Measurements from ENCODE around the gene ETV1.

Gene ETV1

GRCh38 chr7:13952921-13953320 is 36.5 kb downstream of the ETV1 start:
- peaks cover 22% of the 10 kb centered on the region for H3K4me1 ChIP-seq (ENCODE audit: control insufficient read depth, low read depth, low read length)
- H3K9ac ChIP-seq (ENCODE audit: low read length) = no peak overlapping the region
- H3K36me3 ChIP-seq (ENCODE audit: control insufficient read depth, low read depth, low read length) = no peaks in the 10 kb centered on the region
- H3K4me3 ChIP-seq (ENCODE audit: low read length) = no peak overlapping the region
- no peak overlapping the region for H3K27ac ChIP-seq (ENCODE audit: low read length)
- no peaks in the 10 kb centered on the region for H3K9me3 ChIP-seq (ENCODE audit: control insufficient read depth, low read depth, low read length)
- H3K27me3 ChIP-seq (ENCODE audit: control insufficient read depth, insufficient read depth, low read length) = no peaks in the 10 kb centered on the region

- H3K27me3 ChIP-seq (ENCODE audit: control insufficient read depth, insufficient read depth, low read length) = no peaks in the 10 kb centered on the region
- no peaks in the 10 kb centered on the region for H3K36me3 ChIP-seq (ENCODE audit: control insufficient read depth, low read depth, low read length)
- no peak overlapping the region for H3K9ac ChIP-seq (ENCODE audit: low read length)
- no peaks in the 10 kb centered on the region for H3K9me3 ChIP-seq (ENCODE audit: control insufficient read depth, low read depth, low read length)
- no peak overlapping the region for H3K27ac ChIP-seq (ENCODE audit: low read length)
- H3K4me1 ChIP-seq (ENCODE audit: control insufficient read depth, low read depth, low read length) = peaks cover 22% of the 10 kb centered on the region
- H3K4me3 ChIP-seq (ENCODE audit: low read length) = no peak overlapping the region
These were observed 39.5 kb downstream of the ETV1 start for GRCh38 chr7:13949939-13950338.

GRCh38 chr7:13949445-13949844 is 40.0 kb downstream of the ETV1 start:
- Histone ChIP-seq H3K27ac (ENCODE audit: low read length) (no peak overlapping the region), H3K9ac (ENCODE audit: low read length) (no peak overlapping the region), H3K36me3 (ENCODE audit: control insufficient read depth, low read depth, low read length) (no peaks in the 10 kb centered on the region), H3K27me3 (ENCODE audit: control insufficient read depth, insufficient read depth, low read length) (no peaks in the 10 kb centered on the region), H3K4me1 (ENCODE audit: control insufficient read depth, low read depth, low read length) (peaks cover 22% of the 10 kb centered on the region), H3K4me3 (ENCODE audit: low read length) (no peak overlapping the region), H3K9me3 (ENCODE audit: control insufficient read depth, low read depth, low read length) (no peaks in the 10 kb centered on the region)

- H3K9ac ChIP-seq (ENCODE audit: low read length) = no peak overlapping the region
- H3K4me3 ChIP-seq (ENCODE audit: low read length) = no peak overlapping the region
- H3K27ac ChIP-seq (ENCODE audit: low read length) = no peak overlapping the region
- no peaks in the 10 kb centered on the region for H3K36me3 ChIP-seq (ENCODE audit: control insufficient read depth, low read depth, low read length)
- peaks cover 17% of the 10 kb centered on the region for H3K4me1 ChIP-seq (ENCODE audit: control insufficient read depth, low read depth, low read length)
- H3K27me3 ChIP-seq (ENCODE audit: control insufficient read depth, insufficient read depth, low read length) = no peaks in the 10 kb centered on the region
- no peaks in the 10 kb centered on the region for H3K9me3 ChIP-seq (ENCODE audit: control insufficient read depth, low read depth, low read length)
These were observed 41.3 kb downstream of the ETV1 start for GRCh38 chr7:13948019-13948801.

GRCh38 chr7:13947535-13947934 is 41.9 kb downstream of the ETV1 start:
- Histone ChIP-seq H3K27me3 (ENCODE audit: control insufficient read depth, insufficient read depth, low read length) (no peaks in the 10 kb centered on the region), H3K9ac (ENCODE audit: low read length) (no peak overlapping the region), H3K9me3 (ENCODE audit: control insufficient read depth, low read depth, low read length) (no peaks in the 10 kb centered on the region), H3K4me1 (ENCODE audit: control insufficient read depth, low read depth, low read length) (peaks cover 17% of the 10 kb centered on the region), H3K27ac (ENCODE audit: low read length) (no peak overlapping the region), H3K36me3 (ENCODE audit: control insufficient read depth, low read depth, low read length) (no peaks in the 10 kb centered on the region), H3K4me3 (ENCODE audit: low read length) (no peak overlapping the region)

GRCh38 chr7:13946181-13946580 is 43.3 kb downstream of the ETV1 start:
- H3K4me1 ChIP-seq (ENCODE audit: control insufficient read depth, low read depth, low read length) = peaks cover 17% of the 10 kb centered on the region
- no peak overlapping the region for H3K9ac ChIP-seq (ENCODE audit: low read length)
- no peak overlapping the region for H3K27ac ChIP-seq (ENCODE audit: low read length)
- no peak overlapping the region for H3K4me3 ChIP-seq (ENCODE audit: low read length)
- H3K36me3 ChIP-seq (ENCODE audit: control insufficient read depth, low read depth, low read length) = no peaks in the 10 kb centered on the region
- no peaks in the 10 kb centered on the region for H3K9me3 ChIP-seq (ENCODE audit: control insufficient read depth, low read depth, low read length)
- H3K27me3 ChIP-seq (ENCODE audit: control insufficient read depth, insufficient read depth, low read length) = no peaks in the 10 kb centered on the region

GRCh38 chr7:13945670-13946069 is 43.8 kb downstream of the ETV1 start:
- Histone ChIP-seq H3K36me3 (ENCODE audit: control insufficient read depth, low read depth, low read length) (no peaks in the 10 kb centered on the region), H3K9me3 (ENCODE audit: control insufficient read depth, low read depth, low read length) (no peaks in the 10 kb centered on the region), H3K27me3 (ENCODE audit: control insufficient read depth, insufficient read depth, low read length) (no peaks in the 10 kb centered on the region), H3K4me3 (ENCODE audit: low read length) (no peak overlapping the region), H3K27ac (ENCODE audit: low read length) (no peak overlapping the region), H3K9ac (ENCODE audit: low read length) (no peak overlapping the region), H3K4me1 (ENCODE audit: control insufficient read depth, low read depth, low read length) (peaks cover 15% of the 10 kb centered on the region)

GRCh38 chr7:13933536-13933935 is 55.9 kb downstream of the ETV1 start:
- Histone ChIP-seq H3K9me3 (ENCODE audit: control insufficient read depth, low read depth, low read length) (no peaks in the 10 kb centered on the region), H3K4me3 (ENCODE audit: low read length) (no peak overlapping the region), H3K27me3 (ENCODE audit: control insufficient read depth, insufficient read depth, low read length) (no peaks in the 10 kb centered on the region), H3K9ac (ENCODE audit: low read length) (no peak overlapping the region), H3K4me1 (ENCODE audit: control insufficient read depth, low read depth, low read length) (no peaks in the 10 kb centered on the region), H3K27ac (ENCODE audit: low read length) (no peak overlapping the region), H3K36me3 (ENCODE audit: control insufficient read depth, low read depth, low read length) (peaks cover 72% of the 10 kb centered on the region)

- Histone ChIP-seq H3K27ac (ENCODE audit: low read length) (no peak overlapping the region), H3K9ac (ENCODE audit: low read length) (no peak overlapping the region), H3K4me3 (ENCODE audit: low read length) (no peak overlapping the region), H3K36me3 (ENCODE audit: control insufficient read depth, low read depth, low read length) (peaks cover 68% of the 10 kb centered on the region), H3K4me1 (ENCODE audit: control insufficient read depth, low read depth, low read length) (no peaks in the 10 kb centered on the region), H3K27me3 (ENCODE audit: control insufficient read depth, insufficient read depth, low read length) (no peaks in the 10 kb centered on the region), H3K9me3 (ENCODE audit: control insufficient read depth, low read depth, low read length) (no peaks in the 10 kb centered on the region)
These were observed 56.4 kb downstream of the ETV1 start for GRCh38 chr7:13933091-13933490.

GRCh38 chr7:13932131-13932530 is 57.3 kb downstream of the ETV1 start:
- Histone ChIP-seq H3K9ac (ENCODE audit: low read length) (no peak overlapping the region), H3K4me3 (ENCODE audit: low read length) (no peak overlapping the region), H3K4me1 (ENCODE audit: control insufficient read depth, low read depth, low read length) (no peaks in the 10 kb centered on the region), H3K27me3 (ENCODE audit: control insufficient read depth, insufficient read depth, low read length) (no peaks in the 10 kb centered on the region), H3K27ac (ENCODE audit: low read length) (no peak overlapping the region), H3K9me3 (ENCODE audit: control insufficient read depth, low read depth, low read length) (no peaks in the 10 kb centered on the region), H3K36me3 (ENCODE audit: control insufficient read depth, low read depth, low read length) (peaks cover 66% of the 10 kb centered on the region)

- Histone ChIP-seq H3K4me3 (ENCODE audit: low read length) (no peak overlapping the region), H3K4me1 (ENCODE audit: control insufficient read depth, low read depth, low read length) (peaks cover 10% of the 10 kb centered on the region), H3K36me3 (ENCODE audit: control insufficient read depth, low read depth, low read length) (peaks cover 12% of the 10 kb centered on the region), H3K27me3 (ENCODE audit: control insufficient read depth, insufficient read depth, low read length) (no peaks in the 10 kb centered on the region), H3K9me3 (ENCODE audit: control insufficient read depth, low read depth, low read length) (no peaks in the 10 kb centered on the region), H3K9ac (ENCODE audit: low read length) (no peak overlapping the region), H3K27ac (ENCODE audit: low read length) (no peak overlapping the region)
These were observed 68.4 kb downstream of the ETV1 start for GRCh38 chr7:13921062-13921461.

- Histone ChIP-seq H3K36me3 (ENCODE audit: control insufficient read depth, low read depth, low read length) (peaks cover 11% of the 10 kb centered on the region), H3K4me1 (ENCODE audit: control insufficient read depth, low read depth, low read length) (peaks cover 10% of the 10 kb centered on the region), H3K9ac (ENCODE audit: low read length) (no peak overlapping the region), H3K27me3 (ENCODE audit: control insufficient read depth, insufficient read depth, low read length) (no peaks in the 10 kb centered on the region), H3K27ac (ENCODE audit: low read length) (no peak overlapping the region), H3K4me3 (ENCODE audit: low read length) (no peak overlapping the region), H3K9me3 (ENCODE audit: control insufficient read depth, low read depth, low read length) (no peaks in the 10 kb centered on the region)
These were observed 69.3 kb downstream of the ETV1 start for GRCh38 chr7:13920053-13920697.
